HG02943 (cell line): Measurements from ENCODE around the gene GOT2.
"Not testable (repeated sequence)": the region's sequence is repeated elsewhere in the genome, so short reads cannot be mapped to it uniquely, and the experiment has no call there.

ENCODE experiments used
- ATAC-seq: cut with Tn5 transposase; IDR thresholded peaks from one replicate; pipeline ENCODE4 v1.9.1; 2021; ENCODE audit warnings: mild to moderate bottlenecking, low read depth, moderate library complexity; ENCODE audit not compliant: unreplicated experiment

Gene GOT2

GRCh38 chr16:58723109-58723508, 11.0 kb downstream of the GOT2 start:
- ATAC-seq: no peak

- ATAC-seq: no peak
Observed at GRCh38 chr16:58717994-58718393, 16.1 kb downstream of the GOT2 start.

- ATAC-seq: no peak
Observed at GRCh38 chr16:58716468-58716867, 17.6 kb downstream of the GOT2 start.

GRCh38 chr16:58713742-58714141, 20.4 kb downstream of the GOT2 start:
- ATAC-seq: no peak

GRCh38 chr16:58709333-58709732, 24.8 kb downstream of the GOT2 start:
- no peak for ATAC-seq

- no peak for ATAC-seq
Observed at GRCh38 chr16:58699151-58699550, 35.0 kb downstream of the GOT2 start.

- ATAC-seq: no peak
Observed at GRCh38 chr16:58695368-58695767, 38.7 kb downstream of the GOT2 start.

GRCh38 chr16:58692450-58692849, 41.7 kb downstream of the GOT2 start:
- ATAC-seq: no peak

- not testable (repeated sequence) for ATAC-seq
Observed at GRCh38 chr16:58686985-58687706, 47.0 kb downstream of the GOT2 start.

- no peak for ATAC-seq
Observed at GRCh38 chr16:58685084-58685449, 49.0 kb downstream of the GOT2 start.

- peak; percentile 97 for ATAC-seq
Observed at GRCh38 chr16:58684354-58685083, 49.6 kb downstream of the GOT2 start, which contains the start of gene SLC38A7. Gene SLC38A7, minus strand, starts transcription at chr16:58684770. Its CDS starts 4,644 bp downstream, at chr16:58680126.

GRCh38 chr16:58684001-58684353, 50.1 kb downstream of the GOT2 start:
- peak; percentile 14 for ATAC-seq

GRCh38 chr16:58679763-58680162, 54.4 kb downstream of the GOT2 start:
- ATAC-seq: no peak

GRCh38 chr16:58678716-58679115, 55.4 kb downstream of the GOT2 start:
- ATAC-seq: no peak

- ATAC-seq: no peak
Observed at GRCh38 chr16:58678269-58678668, 55.8 kb downstream of the GOT2 start.

- no peak for ATAC-seq
Observed at GRCh38 chr16:58670946-58671583, 63.1 kb downstream of the GOT2 start.

GRCh38 chr16:58670177-58670576, 63.9 kb downstream of the GOT2 start:
- ATAC-seq: no peak

- ATAC-seq: no peak
Observed at GRCh38 chr16:58665200-58665599, 68.9 kb downstream of the GOT2 start.

- peak; percentile 57 for ATAC-seq
Observed at GRCh38 chr16:58661199-58661830, 72.8 kb downstream of the GOT2 start.

GRCh38 chr16:58659911-58660310, 74.2 kb downstream of the GOT2 start:
- not testable (repeated sequence) for ATAC-seq

- no peak for ATAC-seq
Observed at GRCh38 chr16:58658796-58659211, 75.3 kb downstream of the GOT2 start.
